Psoas muscle (tissue), 8 donors: Measurements from ENCODE around the gene ABLIM2. TPM values are rescaled to one million over a fixed set of nuclear protein-coding genes. Genes with fewer than 3 reads are reported as not detected.
A peak's percentile ranks its signal among the peaks of the same experiment; 100 is the strongest.

Source experiments
- ATAC-seq, 4 donors: fragments of 200-7000 bp; cut with Tn5 transposase; one replicate each; pipeline ENCODE4 v1.9.1; 2020; ENCODE audit warnings: moderate library complexity in 3 of 4, mild to moderate bottlenecking in 2 of 4
- DNase-seq, 2 donors: peaks; one replicate each; pipeline ENCODE4 v3.0.0-alpha.2; 2020
- H3K27ac ChIP-seq: fragments of 200-600 bp; one replicate; pipeline ENCODE4 v1.8.0; 2022
- H3K27me3 ChIP-seq, 3 donors: fragments of 200-600 bp in 1 of 3; one replicate each; pipeline versions ENCODE4 v1.6.1 to v1.8.0; 2013 to 2022; ENCODE audit warnings: low read length in 2 of 3, mild to moderate bottlenecking in 2 of 3, moderate library complexity in 1 of 3; ENCODE audit not compliant: insufficient read depth in 3 of 3
- H3K36me3 ChIP-seq, 2 donors: fragments of 200-600 bp in 1 of 2; one replicate each; pipeline versions ENCODE4 v1.6.1 to v1.8.0; 2013 to 2022; ENCODE audit warnings: low read depth in 1 of 2, mild to moderate bottlenecking in 1 of 2, moderate library complexity in 1 of 2; ENCODE audit not compliant: insufficient read depth in 1 of 2
- H3K4me1 ChIP-seq: fragments of 200-600 bp; one replicate; pipeline ENCODE4 v1.8.0; 2022
- H3K4me3 ChIP-seq: fragments of 200-600 bp; one replicate; pipeline ENCODE4 v1.8.0; 2022; ENCODE audit warnings: mild to moderate bottlenecking
- H3K9me3 ChIP-seq: fragments of 200-600 bp; one replicate; pipeline ENCODE4 v1.8.0; 2022
- WGBS, 3 donors: extraction: QIAGEN DNeasy Blood & Tissue Kit; methylation state at CpG; one replicate each; pipeline versions ENCODE4 v1.1.6 to v1.1.7; 2013; 5-methylcytosine and 5-hydroxymethylcytosine counted together
- intact Hi-C, 2 donors: fragments of 100-400 bp; cut with DNase I; formaldehyde crosslinking; loops; one replicate each; pipeline versions ENCODE4 v1.11.0 to v1.14.2; 2022
- polyA plus RNA-seq, 3 donors: library from polyadenylated mRNA; stranded (reverse); fragments of 200-250 nt; gene quantifications; one replicate each; pipeline ENCODE4 v1.2.3, GENCODE V29; 2013
- total RNA-seq, 4 donors: library from RNA; stranded (reverse); fragmentation: NEBNext Ultra II Directional in 2 of 4; extraction: Animal tissue kit (Norgen Biotek cat#: 25700) in 2 of 4; gene quantifications; one replicate each; pipeline versions ENCODE4 v1.2.1 to v1.2.4, GENCODE V29; 2021 to 2023
- TF ChIP-seq, protein P1 (sequence below): fragments of 200-600 bp; IDR thresholded peaks from one replicate; pipeline ENCODE4 v1.8.0; 2022; ENCODE audit warnings: antibody characterized with exemption
- donor health status: healthy with polysubstance abuse.
- donor health status: DM: no; HTN: no; CAD: no; lungs with moderate emphysema.
- donor health status: Bipolar disorder and iron deficiency.
- donor health status: healthy.
- donor health status: DM: yes; HTN: yes; CAD: no.
- donor health status: DM: no; HTN: no; CAD: no.
- donor health status: DM: no; HTN: no; CAD: no.
- donor health status: DM: yes; HTN: yes; CAD: no.

Gene ABLIM2
- total and polyA plus RNA-seq, 7 donors = 82.2 to 956 (median 292) TPM

GRCh38 chr4:8181844-8182243 is 23.2 kb upstream of the ABLIM2 start:
- ATAC-seq (peak in 1 of 4 donors; percentile 24), DNase-seq (no peak)
- 45 to 47% (median 47%) methylated on average over 6 to 7 of the region's 7 CpGs for WGBS, 3 donors
- Histone ChIP-seq H3K9me3 (no peaks in the 10 kb centered on the region), H3K27ac (no peak overlapping the region), H3K4me3 (no peak overlapping the region), H3K27me3 (no peaks in the 10 kb centered on the region), H3K4me1 (peaks cover 26% of the 10 kb centered on the region), H3K36me3 (no peaks in the 10 kb centered on the region)
- intact Hi-C loops = no loop called here
- TF ChIP-seq, protein P1, sequence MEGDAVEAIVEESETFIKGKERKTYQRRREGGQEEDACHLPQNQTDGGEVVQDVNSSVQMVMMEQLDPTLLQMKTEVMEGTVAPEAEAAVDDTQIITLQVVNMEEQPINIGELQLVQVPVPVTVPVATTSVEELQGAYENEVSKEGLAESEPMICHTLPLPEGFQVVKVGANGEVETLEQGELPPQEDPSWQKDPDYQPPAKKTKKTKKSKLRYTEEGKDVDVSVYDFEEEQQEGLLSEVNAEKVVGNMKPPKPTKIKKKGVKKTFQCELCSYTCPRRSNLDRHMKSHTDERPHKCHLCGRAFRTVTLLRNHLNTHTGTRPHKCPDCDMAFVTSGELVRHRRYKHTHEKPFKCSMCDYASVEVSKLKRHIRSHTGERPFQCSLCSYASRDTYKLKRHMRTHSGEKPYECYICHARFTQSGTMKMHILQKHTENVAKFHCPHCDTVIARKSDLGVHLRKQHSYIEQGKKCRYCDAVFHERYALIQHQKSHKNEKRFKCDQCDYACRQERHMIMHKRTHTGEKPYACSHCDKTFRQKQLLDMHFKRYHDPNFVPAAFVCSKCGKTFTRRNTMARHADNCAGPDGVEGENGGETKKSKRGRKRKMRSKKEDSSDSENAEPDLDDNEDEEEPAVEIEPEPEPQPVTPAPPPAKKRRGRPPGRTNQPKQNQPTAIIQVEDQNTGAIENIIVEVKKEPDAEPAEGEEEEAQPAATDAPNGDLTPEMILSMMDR = no peak

GRCh38 chr4:8181119-8181518 is 22.5 kb upstream of the ABLIM2 start:
- Histone ChIP-seq H3K9me3 (no peaks in the 10 kb centered on the region), H3K36me3 (no peaks in the 10 kb centered on the region), H3K27me3 (no peaks in the 10 kb centered on the region), H3K4me1 (peaks cover 26% of the 10 kb centered on the region), H3K4me3 (no peak overlapping the region), H3K27ac (no peak overlapping the region)
- no peak for DNase-seq
- no peak for ATAC-seq
- TF ChIP-seq, protein P1 = no peak
- intact Hi-C loops = no loop called here
- 91 to 95% (median 92%) methylated on average over 6 of the region's 6 CpGs for WGBS, 3 donors

DNA sequence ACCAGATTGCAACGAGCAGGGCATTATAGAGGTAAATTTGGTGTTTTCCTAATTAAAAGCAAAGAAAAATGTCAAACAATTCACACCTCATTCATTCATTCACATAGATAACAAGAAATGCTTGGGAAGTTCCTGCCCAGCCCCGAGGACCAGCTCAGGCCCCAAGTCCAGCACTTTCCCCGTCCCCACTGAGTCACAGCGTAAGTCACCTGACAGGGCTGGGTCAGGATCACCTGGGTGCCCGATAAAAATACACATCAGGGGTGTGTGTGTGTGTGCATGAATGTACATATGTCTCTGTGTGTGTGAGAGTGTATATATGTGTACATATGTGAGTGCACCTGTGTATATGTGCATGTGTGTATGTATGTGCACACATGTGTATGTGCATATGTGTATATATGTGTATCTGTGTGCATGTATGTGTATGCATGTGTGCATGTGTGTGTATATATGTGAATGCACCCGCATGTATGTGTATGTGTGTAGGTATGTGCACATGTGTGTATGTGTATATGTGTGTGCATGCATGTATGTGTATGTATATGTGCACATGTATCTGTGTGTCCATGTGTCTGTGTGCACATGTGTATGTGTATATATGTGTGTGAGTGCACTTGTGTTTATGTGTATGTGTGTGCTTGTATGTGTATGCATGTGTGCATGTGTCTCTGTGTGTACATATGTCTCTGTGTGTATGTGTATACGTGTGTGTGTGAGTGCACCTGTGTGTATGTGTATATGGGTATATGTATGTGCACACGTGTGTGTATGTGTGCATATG is 21.9 kb upstream of the ABLIM2 start:
- Histone ChIP-seq H3K27me3 (no peaks in the 10 kb centered on the region), H3K27ac (no peak overlapping the region), H3K36me3 (no peaks in the 10 kb centered on the region), H3K4me1 (peaks cover 26% of the 10 kb centered on the region), H3K4me3 (no peak overlapping the region), H3K9me3 (no peaks in the 10 kb centered on the region)
- ATAC-seq (no peak), DNase-seq (no peak)
- TF ChIP-seq, protein P1 = no peak
- intact Hi-C loops = no loop called here
- 82 to 88% (median 82%) methylated on average over 8 of the region's 8 CpGs for WGBS, 3 donors

GRCh38 chr4:8179771-8180170 is 21.2 kb upstream of the ABLIM2 start:
- Histone ChIP-seq H3K4me3 (no peak overlapping the region), H3K27ac (no peak overlapping the region), H3K36me3 (no peaks in the 10 kb centered on the region), H3K27me3 (no peaks in the 10 kb centered on the region), H3K9me3 (no peaks in the 10 kb centered on the region), H3K4me1 (peaks cover 26% of the 10 kb centered on the region)
- DNase-seq (no peak), ATAC-seq (no peak)
- intact Hi-C loops = loop anchor here in 1 of 2 donors (5.0 kb wide), 1 partner anchor 223 kb away; no protein-coding TSS in a partner anchor
- WGBS, 3 donors = 77 to 83% (median 82%) methylated on average over 9 of the region's 9 CpGs
- TF ChIP-seq, protein P1 = no peak
